Ramos (cell line): ENCODE data around the gene PLAU.
"Not testable (repeated sequence)": the region's sequence is repeated elsewhere in the genome, so short reads cannot be mapped to it uniquely, and the experiment has no call there.

Experiments used
- in situ Hi-C: fragments of 300-500 bp; cut with MboI; formaldehyde crosslinking; loops from one replicate; pipeline ENCODE4 v1.14.3; 2022; ENCODE audit warnings: low sequenced_read_pairs; ENCODE audit not compliant: unreplicated experiment

The PLAU gene

GRCh38 chr10:73917566-73918305 lies 6.8 kb downstream of the PLAU start:
- in situ Hi-C loops = no loop called here

GRCh38 chr10:73919481-73919880 lies 8.5 kb downstream of the PLAU start:
- in situ Hi-C loops = not testable (repeated sequence)

GRCh38 chr10:73920089-73920488 lies 9.2 kb downstream of the PLAU start:
- in situ Hi-C loops = no loop called here

- in situ Hi-C loops = no loop called here
Observed at GRCh38 chr10:73922007-73922863, 11.3 kb downstream of the PLAU start.

GRCh38 chr10:73922864-73923133 lies 11.9 kb downstream of the PLAU start:
- in situ Hi-C loops = no loop called here

- in situ Hi-C loops = no loop called here
Observed at GRCh38 chr10:73923935-73924598, 13.1 kb downstream of the PLAU start.

- in situ Hi-C loops = no loop called here
Observed at GRCh38 chr10:73924935-73925334, 14.0 kb downstream of the PLAU start.

- in situ Hi-C loops = no loop called here
Observed at GRCh38 chr10:73925539-73925938, 14.6 kb downstream of the PLAU start.

GRCh38 chr10:73926152-73926764 lies 15.3 kb downstream of the PLAU start:
- in situ Hi-C loops = no loop called here

GRCh38 chr10:73930630-73931327 lies 19.8 kb downstream of the PLAU start:
- in situ Hi-C loops = loop anchor here (5.0 kb wide), 1 partner anchor 38 kb away; no protein-coding TSS in a partner anchor

- in situ Hi-C loops = loop anchor here (5.0 kb wide), 1 partner anchor 40 kb away; no protein-coding TSS in a partner anchor
Observed at GRCh38 chr10:73931767-73932619, 21.1 kb downstream of the PLAU start.

GRCh38 chr10:73932620-73933112 lies 21.7 kb downstream of the PLAU start:
- in situ Hi-C loops = loop anchor here (5.0 kb wide), 1 partner anchor 40 kb away; no protein-coding TSS in a partner anchor

- in situ Hi-C loops = loop anchor here (5.0 kb wide), 1 partner anchor 42 kb away; no protein-coding TSS in a partner anchor
Observed at GRCh38 chr10:73934074-73934473, 23.1 kb downstream of the PLAU start.

- in situ Hi-C loops = no loop called here
Observed at GRCh38 chr10:73935895-73936294, 25.0 kb downstream of the PLAU start.

GRCh38 chr10:73937333-73938043 lies 26.6 kb downstream of the PLAU start:
- in situ Hi-C loops = no loop called here

GRCh38 chr10:73940634-73941221 lies 29.8 kb downstream of the PLAU start:
- in situ Hi-C loops = no loop called here

GRCh38 chr10:73941300-73941699 lies 30.4 kb downstream of the PLAU start:
- in situ Hi-C loops = no loop called here
